ENCODE results near the gene ZNF366. TPM values are rescaled to one million over a fixed set of nuclear protein-coding genes. Genes with fewer than 3 reads are reported as not detected.

Gene ZNF366
- total RNA-seq, 2 donors from 2014 or later = not detected

DNA sequence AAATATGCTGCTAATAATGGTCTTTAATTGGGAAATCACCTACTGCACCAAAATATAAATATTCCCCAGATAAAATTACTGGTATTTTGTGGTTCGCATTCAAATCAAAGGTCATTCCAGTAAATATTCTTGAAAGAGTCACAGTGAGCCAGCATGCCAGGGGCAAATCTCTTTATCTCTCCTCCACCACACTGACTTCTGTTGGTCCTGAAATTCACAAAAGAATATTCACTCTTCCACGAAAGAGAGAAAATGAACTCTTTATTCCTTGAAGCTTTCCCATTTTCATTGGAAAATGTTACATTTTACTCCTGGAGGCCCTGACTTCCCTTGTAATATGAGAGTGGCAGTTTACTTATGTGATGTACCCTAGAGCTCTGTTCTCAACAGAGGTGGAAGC, 39.7 kb downstream of the ZNF366 start:
- no peaks in the 10 kb centered on the region for H3K9me3 ChIP-seq (ENCODE audit: control insufficient read depth, low read length)
- no peaks in the 10 kb centered on the region for H3K27me3 ChIP-seq (ENCODE audit: control insufficient read depth, insufficient read depth, low read length, poor library complexity, severe bottlenecking)
- no peak for DNase-seq
- no peaks in the 10 kb centered on the region for H3K36me3 ChIP-seq (ENCODE audit: control insufficient read depth, insufficient read depth, low read length)
- no peak overlapping the region for H3K27ac ChIP-seq (ENCODE audit: low read depth, low read length)
- H3K4me3 Mint-ChIP-seq = no peak overlapping the region
- no peak overlapping the region for H3K9ac ChIP-seq (ENCODE audit: extremely low read depth, low read length, poor library complexity, severe bottlenecking)
- WGBS, 2 experiments (ENCODE audit: insufficient coverage in 1 of 2, insufficient read length in 1 of 2) = 87 to 100% methylated on average over 2 of the region's 2 CpGs
- no peaks in the 10 kb centered on the region for H3K4me1 ChIP-seq (ENCODE audit: control insufficient read depth, insufficient read depth, low read length)
- H3K27me3 Mint-ChIP-seq (ENCODE audit: insufficient read depth) = peaks cover 5% of the 10 kb centered on the region
- no peaks in the 10 kb centered on the region for H3K36me3 Mint-ChIP-seq (ENCODE audit: low read depth)
- H3K4me1 Mint-ChIP-seq = peaks cover 7% of the 10 kb centered on the region
- TF ChIP-seq, protein P1, sequence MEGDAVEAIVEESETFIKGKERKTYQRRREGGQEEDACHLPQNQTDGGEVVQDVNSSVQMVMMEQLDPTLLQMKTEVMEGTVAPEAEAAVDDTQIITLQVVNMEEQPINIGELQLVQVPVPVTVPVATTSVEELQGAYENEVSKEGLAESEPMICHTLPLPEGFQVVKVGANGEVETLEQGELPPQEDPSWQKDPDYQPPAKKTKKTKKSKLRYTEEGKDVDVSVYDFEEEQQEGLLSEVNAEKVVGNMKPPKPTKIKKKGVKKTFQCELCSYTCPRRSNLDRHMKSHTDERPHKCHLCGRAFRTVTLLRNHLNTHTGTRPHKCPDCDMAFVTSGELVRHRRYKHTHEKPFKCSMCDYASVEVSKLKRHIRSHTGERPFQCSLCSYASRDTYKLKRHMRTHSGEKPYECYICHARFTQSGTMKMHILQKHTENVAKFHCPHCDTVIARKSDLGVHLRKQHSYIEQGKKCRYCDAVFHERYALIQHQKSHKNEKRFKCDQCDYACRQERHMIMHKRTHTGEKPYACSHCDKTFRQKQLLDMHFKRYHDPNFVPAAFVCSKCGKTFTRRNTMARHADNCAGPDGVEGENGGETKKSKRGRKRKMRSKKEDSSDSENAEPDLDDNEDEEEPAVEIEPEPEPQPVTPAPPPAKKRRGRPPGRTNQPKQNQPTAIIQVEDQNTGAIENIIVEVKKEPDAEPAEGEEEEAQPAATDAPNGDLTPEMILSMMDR (conservative IDR thresholded peaks at IDR 0.05) = no peak
- no peaks in the 10 kb centered on the region for H3K9me3 Mint-ChIP-seq
- H3K4me3 ChIP-seq (ENCODE audit: low read length) = no peak overlapping the region
- H3K27ac Mint-ChIP-seq = no peak overlapping the region

DNA sequence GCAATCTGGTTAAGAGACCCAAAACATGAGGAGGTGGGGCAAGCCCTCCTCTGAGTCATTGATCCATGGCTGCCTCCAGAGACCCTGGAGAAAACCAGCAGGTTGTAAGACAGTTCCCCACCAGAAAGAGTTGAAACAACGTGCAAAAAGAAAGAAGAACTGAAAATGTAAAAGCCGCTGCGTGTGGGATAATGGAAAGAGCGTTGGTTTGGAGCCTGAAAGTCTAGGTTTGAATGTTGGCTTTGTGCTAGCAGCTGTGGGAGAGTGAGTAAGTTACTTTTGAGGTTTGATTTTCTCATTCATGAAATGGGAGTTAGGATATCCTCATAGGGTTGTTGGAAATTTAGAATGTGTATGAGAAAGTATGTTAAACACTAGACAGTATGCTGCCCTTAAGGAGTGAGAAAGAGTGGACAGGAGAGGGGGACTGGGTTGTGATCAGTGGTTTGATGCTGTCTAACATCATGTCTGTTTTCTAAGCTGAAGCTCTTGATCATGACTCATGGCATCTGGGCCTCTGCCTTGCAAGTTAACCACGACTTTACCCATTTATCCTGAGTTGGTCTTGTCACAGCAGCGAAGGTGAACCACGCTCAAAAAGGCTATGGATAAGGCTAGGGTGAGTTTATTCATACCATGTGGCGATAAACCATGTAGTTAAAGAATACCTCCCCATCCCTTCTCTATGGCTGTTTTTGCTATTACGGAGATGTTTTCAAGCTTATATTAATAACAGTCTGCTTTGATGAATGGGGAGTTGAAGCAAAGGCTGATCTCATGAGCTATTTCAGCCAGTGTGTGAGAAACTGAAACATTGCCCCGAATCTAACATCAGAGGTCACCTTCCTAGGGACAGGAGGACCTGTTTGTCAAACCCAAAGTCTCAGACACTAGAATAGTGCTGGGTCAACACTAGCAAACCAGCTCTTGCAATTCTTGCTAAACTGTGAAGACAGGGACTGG, 41.3 kb downstream of the ZNF366 start:
- Mint-ChIP-seq H3K27ac (no peak overlapping the region), H3K4me3 (no peak overlapping the region), H3K27me3 (ENCODE audit: insufficient read depth) (peaks cover 9% of the 10 kb centered on the region), H3K4me1 (peaks cover 7% of the 10 kb centered on the region), H3K9me3 (no peaks in the 10 kb centered on the region), H3K36me3 (ENCODE audit: low read depth) (no peaks in the 10 kb centered on the region)
- no peaks in the 10 kb centered on the region for H3K27me3 ChIP-seq (ENCODE audit: control insufficient read depth, insufficient read depth, low read length, poor library complexity, severe bottlenecking)
- 88 to 90% methylated on average over 6 to 10 of the region's 10 CpGs for WGBS, 2 experiments (ENCODE audit: insufficient coverage in 1 of 2, insufficient read length in 1 of 2)
- no peak overlapping the region for H3K27ac ChIP-seq (ENCODE audit: low read depth, low read length)
- no peaks in the 10 kb centered on the region for H3K4me1 ChIP-seq (ENCODE audit: control insufficient read depth, insufficient read depth, low read length)
- TF ChIP-seq, protein P1 (conservative IDR thresholded peaks at IDR 0.05) = no peak
- no peak overlapping the region for H3K4me3 ChIP-seq (ENCODE audit: low read length)
- no peak overlapping the region for H3K9ac ChIP-seq (ENCODE audit: extremely low read depth, low read length, poor library complexity, severe bottlenecking)
- H3K9me3 ChIP-seq (ENCODE audit: control insufficient read depth, low read length) = no peaks in the 10 kb centered on the region
- DNase-seq = no peak
- H3K36me3 ChIP-seq (ENCODE audit: control insufficient read depth, insufficient read depth, low read length) = no peaks in the 10 kb centered on the region

DNA sequence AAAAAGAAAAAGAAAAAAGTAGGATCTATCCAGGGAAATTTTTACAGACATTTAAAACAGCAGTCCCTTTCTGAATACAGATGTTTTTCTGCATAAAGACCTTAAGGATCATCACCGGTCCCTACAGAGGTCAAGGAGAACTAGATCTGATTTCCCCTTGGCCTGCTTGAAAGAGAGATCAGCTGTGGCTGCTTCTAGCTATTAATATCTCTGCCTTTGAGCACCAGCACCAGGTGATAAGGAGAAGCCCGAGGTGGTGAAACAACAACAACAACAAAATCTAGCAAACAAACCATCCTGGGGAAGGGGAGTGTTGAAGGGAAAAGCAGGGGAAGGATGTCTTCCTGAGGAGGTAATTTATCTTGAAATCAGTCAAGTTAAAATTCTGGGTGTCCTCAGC, 42.1 kb downstream of the ZNF366 start:
- H3K36me3 Mint-ChIP-seq (ENCODE audit: low read depth) = no peaks in the 10 kb centered on the region
- Histone ChIP-seq H3K27me3 (ENCODE audit: control insufficient read depth, insufficient read depth, low read length, poor library complexity, severe bottlenecking) (no peaks in the 10 kb centered on the region), H3K36me3 (ENCODE audit: control insufficient read depth, insufficient read depth, low read length) (no peaks in the 10 kb centered on the region), H3K4me3 (ENCODE audit: low read length) (no peak overlapping the region), H3K4me1 (ENCODE audit: control insufficient read depth, insufficient read depth, low read length) (no peaks in the 10 kb centered on the region), H3K27ac (ENCODE audit: low read depth, low read length) (no peak overlapping the region), H3K9me3 (ENCODE audit: control insufficient read depth, low read length) (no peaks in the 10 kb centered on the region), H3K9ac (ENCODE audit: extremely low read depth, low read length, poor library complexity, severe bottlenecking) (no peak overlapping the region)
- H3K27me3 Mint-ChIP-seq (ENCODE audit: insufficient read depth) = peaks cover 5% of the 10 kb centered on the region
- no peak overlapping the region for H3K4me3 Mint-ChIP-seq
- TF ChIP-seq, protein P1 (conservative IDR thresholded peaks at IDR 0.05) = no peak
- 87 to 89% methylated on average over 1 to 2 of the region's 2 CpGs for WGBS, 2 experiments (ENCODE audit: insufficient coverage in 1 of 2, insufficient read length in 1 of 2)
- no peaks in the 10 kb centered on the region for H3K9me3 Mint-ChIP-seq
- no peak for DNase-seq
- peaks cover 7% of the 10 kb centered on the region for H3K4me1 Mint-ChIP-seq
- peak overlapping the region; percentile 32 for H3K27ac Mint-ChIP-seq

Data from endodermal cell (in vitro differentiated cells).